Measurements from ENCODE around the gene OXNAD1.

DNA sequence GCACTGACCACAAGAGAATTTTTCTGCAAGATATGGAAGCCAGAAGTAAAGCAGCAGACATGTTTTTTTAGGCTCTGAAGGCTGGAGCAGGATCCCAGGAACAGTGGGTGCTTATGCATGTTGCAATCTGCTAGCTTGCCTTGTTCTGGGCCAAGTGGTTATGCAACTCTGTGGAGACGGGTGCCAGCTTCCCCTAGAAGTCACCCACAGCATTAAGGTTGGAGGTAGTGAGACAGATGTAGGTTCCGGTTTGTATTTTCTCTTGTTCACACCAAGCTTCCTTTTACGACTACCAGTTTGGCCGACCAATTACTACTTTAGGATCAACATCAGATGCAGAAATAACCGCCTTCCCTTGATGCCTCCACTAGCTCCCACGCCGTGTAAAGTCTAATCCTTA is 11.4 kb upstream of the OXNAD1 start:
- no peak for TF ChIP-seq EZH2 (IDR thresholded peaks at IDR 0.05; ENCODE audit: low read depth)
- TF ChIP-seq, protein P1, sequence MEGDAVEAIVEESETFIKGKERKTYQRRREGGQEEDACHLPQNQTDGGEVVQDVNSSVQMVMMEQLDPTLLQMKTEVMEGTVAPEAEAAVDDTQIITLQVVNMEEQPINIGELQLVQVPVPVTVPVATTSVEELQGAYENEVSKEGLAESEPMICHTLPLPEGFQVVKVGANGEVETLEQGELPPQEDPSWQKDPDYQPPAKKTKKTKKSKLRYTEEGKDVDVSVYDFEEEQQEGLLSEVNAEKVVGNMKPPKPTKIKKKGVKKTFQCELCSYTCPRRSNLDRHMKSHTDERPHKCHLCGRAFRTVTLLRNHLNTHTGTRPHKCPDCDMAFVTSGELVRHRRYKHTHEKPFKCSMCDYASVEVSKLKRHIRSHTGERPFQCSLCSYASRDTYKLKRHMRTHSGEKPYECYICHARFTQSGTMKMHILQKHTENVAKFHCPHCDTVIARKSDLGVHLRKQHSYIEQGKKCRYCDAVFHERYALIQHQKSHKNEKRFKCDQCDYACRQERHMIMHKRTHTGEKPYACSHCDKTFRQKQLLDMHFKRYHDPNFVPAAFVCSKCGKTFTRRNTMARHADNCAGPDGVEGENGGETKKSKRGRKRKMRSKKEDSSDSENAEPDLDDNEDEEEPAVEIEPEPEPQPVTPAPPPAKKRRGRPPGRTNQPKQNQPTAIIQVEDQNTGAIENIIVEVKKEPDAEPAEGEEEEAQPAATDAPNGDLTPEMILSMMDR (conservative IDR thresholded peaks at IDR 0.05): no peak
